HCT116 (cell line): ENCODE data around the gene MPV17L. TPM values are rescaled to one million over a fixed set of nuclear protein-coding genes. Genes with fewer than 3 reads are reported as not detected.

Experiments
- ATAC-seq: fragments of 200-7000 bp; cut with Tn5 transposase; 2 replicates; pipeline ENCODE4 v1.9.1; 2020; ENCODE audit warnings: mild to moderate bottlenecking, moderate library complexity
- BruUV-seq: library from RNA; stranded (reverse); fragments of 400-500 nt; replicated peaks from 2 replicates; lab custom pipeline; 2021; lab: Mats Ljungman, UMichigan
- CTCF ChIA-PET: fragments of 300-600 bp; sonication (Branson Sonifier 250); formaldehyde crosslinking; loops from one replicate; lab custom pipeline; 2021; ENCODE audit warnings: antibody characterized with exemption; lab: Charles Lee
- POLR2A ChIA-PET: fragments of 300-600, 350-600 bp; sonication (Branson Sonifier 250); formaldehyde crosslinking; loops from one replicate; lab custom pipeline; 2021; ENCODE audit warnings: antibody characterized with exemption; lab: Charles Lee
- RAD21 ChIA-PET, 2 experiments: fragments of 300-600 bp; sonication (Branson Sonifier 250); formaldehyde crosslinking; loops; one replicate each; lab custom pipeline; 2023; ENCODE audit warnings: low total read pairs in 2 of 2; ENCODE audit not compliant: uncharacterized antibody in 2 of 2, unreplicated experiment in 2 of 2, low non-redundant PET in 1 of 2; lab: Charles Lee
- DNase-seq: peaks from one replicate; pipeline ENCODE4 v3.0.0-alpha.2; 2010; ENCODE audit warnings: low read depth, low spot score
- H2AFZ ChIP-seq: fragments of 200-600 bp; shearing (Covaris generic), sonication (generic); 2 replicates; pipeline ENCODE4 v1.6.1; 2017; ENCODE audit warnings: low read depth, mixed run types, mixed read lengths, antibody characterized with exemption, low read length; ENCODE audit not compliant: poor library complexity, severe bottlenecking
- H3K27ac ChIP-seq: 2 replicates; pipeline ENCODE4 v1.5.1; 2012; ENCODE audit warnings: low read depth, low read length
- H3K27me3 ChIP-seq: fragments of 200-600 bp; sonication (generic); 2 replicates; pipeline ENCODE4 v1.6.1; 2016; ENCODE audit warnings: mixed run types, low read length, mixed read lengths; ENCODE audit not compliant: insufficient read depth
- H3K36me3 ChIP-seq, 2 experiments: fragments of 200-500 bp in 1 of 2; fragments of 200-600 bp in 1 of 2; sonication (Bioruptor generic) in 1 of 2; sonication (generic) in 1 of 2; 2 replicates each; pipeline versions ENCODE4 v1.5.1 to v1.6.1; 2014 to 2016; ENCODE audit warnings: low read length in 2 of 2, inconsistent platforms in 1 of 2, mixed read lengths in 1 of 2, mixed run types in 1 of 2; ENCODE audit not compliant: insufficient read depth in 2 of 2, control insufficient read depth in 1 of 2
- H3K4me1 ChIP-seq, 2 experiments: fragments of 200-600 bp in 1 of 2; sonication (generic) in 1 of 2; 2 replicates each; pipeline versions ENCODE4 v1.5.1 to v1.6.1; 2012 to 2017; ENCODE audit warnings: low read length in 2 of 2, inconsistent platforms in 1 of 2, mild to moderate bottlenecking in 1 of 2, mixed read lengths in 1 of 2, mixed run types in 1 of 2, moderate library complexity in 1 of 2; ENCODE audit not compliant: insufficient read depth in 2 of 2, control insufficient read depth in 1 of 2
- H3K4me2 ChIP-seq: fragments of 200-600 bp; sonication (generic); 2 replicates; pipeline ENCODE4 v1.6.1; 2017; ENCODE audit warnings: mixed run types, low read length, mixed read lengths
- H3K4me3 ChIP-seq, 2 experiments: fragments of 200-600 bp in 1 of 2; sonication (generic) in 1 of 2; replicated peaks in 1 of 2; 2 replicates each; pipeline ENCODE4 v1.5.1; 2011 to 2016; ENCODE audit warnings: low read length in 2 of 2, control low read depth in 1 of 2, low read depth in 1 of 2, mild to moderate bottlenecking in 1 of 2, mixed read lengths in 1 of 2, mixed run types in 1 of 2
- H3K79me2 ChIP-seq: fragments of 200-600 bp; sonication (generic); 2 replicates; pipeline ENCODE4 v1.6.1; 2017; ENCODE audit warnings: mild to moderate bottlenecking, mixed run types, low read length, moderate library complexity, mixed read lengths; ENCODE audit not compliant: insufficient read depth
- H3K9ac ChIP-seq: fragments of 200-600 bp; sonication (generic); 2 replicates; pipeline ENCODE4 v1.6.1; 2016; ENCODE audit warnings: low read length, mixed read lengths
- H3K9me2 ChIP-seq: fragments of 200-600 bp; sonication (generic), shearing (Covaris generic); 2 replicates; pipeline ENCODE4 v1.6.1; 2017; ENCODE audit warnings: mixed run types, mild to moderate bottlenecking, moderate library complexity; ENCODE audit not compliant: insufficient read depth
- H3K9me3 ChIP-seq, 2 experiments: fragments of 200-500 bp in 1 of 2; fragments of 200-600 bp in 1 of 2; sonication (Bioruptor generic) in 1 of 2; sonication (generic) in 1 of 2; 2 replicates each; pipeline ENCODE4 v1.6.1; 2014 to 2017; ENCODE audit warnings: low read length in 2 of 2, mixed read lengths in 2 of 2, inconsistent platforms in 1 of 2, low read depth in 1 of 2, mild to moderate bottlenecking in 1 of 2, mixed run types in 1 of 2, moderate library complexity in 1 of 2; ENCODE audit not compliant: control insufficient read depth in 1 of 2, insufficient read depth in 1 of 2
- H4K20me1 ChIP-seq: fragments of 200-600 bp; sonication (generic), shearing (Covaris generic); 2 replicates; pipeline ENCODE4 v1.6.1; 2017; ENCODE audit warnings: mixed run types, mild to moderate bottlenecking, moderate library complexity; ENCODE audit not compliant: insufficient read depth
- CEBPB ChIP-seq: IDR thresholded peaks from 2 replicates; pipeline ENCODE4 v1.6.1; 2012; ENCODE audit warnings: low read depth
- CTCF ChIP-seq, 3 experiments: fragments of 200-600 bp in 1 of 3; sonication (generic) in 1 of 3; IDR thresholded peaks in 2 of 3; conservative IDR thresholded peaks in 1 of 3; 2 replicates each; pipeline ENCODE4 v1.5.1; 2012 to 2017; ENCODE audit warnings: low read depth in 2 of 3, low read length in 2 of 3, antibody characterized with exemption in 1 of 3, borderline replicate concordance in 1 of 3, control low read depth in 1 of 3, mild to moderate bottlenecking in 1 of 3, mixed read lengths in 1 of 3, mixed run types in 1 of 3, moderate library complexity in 1 of 3; ENCODE audit not compliant: insufficient read depth in 1 of 3
- EGR1 ChIP-seq: IDR thresholded peaks from 2 replicates; pipeline ENCODE4 v1.6.1; 2012; ENCODE audit warnings: low read depth
- EZH2phosphoT487 ChIP-seq: fragments of 200-600 bp; IDR thresholded peaks from 2 replicates; pipeline ENCODE4 v1.6.1; 2018; ENCODE audit warnings: antibody characterized with exemption, borderline replicate concordance
- FOSL1 ChIP-seq: IDR thresholded peaks from 2 replicates; pipeline ENCODE4 v1.6.1; 2012; ENCODE audit warnings: low read depth
- JUND ChIP-seq: IDR thresholded peaks from 2 replicates; pipeline ENCODE4 v1.6.1; 2012
- MAX ChIP-seq: IDR thresholded peaks from 2 replicates; pipeline ENCODE4 v1.6.1; 2012
- POLR2A ChIP-seq: IDR thresholded peaks from 2 replicates; pipeline ENCODE4 v1.7.0; 2011; ENCODE audit warnings: borderline replicate concordance; ENCODE audit not compliant: insufficient read depth, insufficient read length; ENCODE audit errors: extremely low read depth
- RAD21 ChIP-seq: IDR thresholded peaks from 2 replicates; pipeline ENCODE4 v1.6.1; 2012; ENCODE audit warnings: low read depth, mild to moderate bottlenecking
- SRF ChIP-seq: IDR thresholded peaks from 2 replicates; pipeline ENCODE4 v1.6.1; 2012; ENCODE audit warnings: low read depth
- YY1 ChIP-seq: IDR thresholded peaks from 2 replicates; pipeline ENCODE4 v1.6.1; 2011; ENCODE audit warnings: low read length, low read depth, moderate library complexity, mild to moderate bottlenecking; ENCODE audit not compliant: insufficient replicate concordance; ENCODE audit errors: extremely low read depth
- ZBTB33 ChIP-seq: IDR thresholded peaks from 2 replicates; pipeline ENCODE4 v1.6.1; 2011; ENCODE audit warnings: mild to moderate bottlenecking, low read length, moderate library complexity; ENCODE audit not compliant: insufficient replicate concordance; ENCODE audit errors: extremely low read depth
- intact Hi-C: fragments of 100-400 bp; cut with micrococcal nuclease; formaldehyde crosslinking; loops from 2 replicates; pipeline ENCODE4 v1.10.0; 2022
- total RNA-seq: library from RNA; stranded (reverse); gene quantifications from one replicate; pipeline ENCODE4 v1.2.1, GENCODE V29; 2021; ENCODE audit not compliant: unreplicated experiment

Gene MPV17L
- total RNA-seq, 1 experiment from 2014 or later: not detected

GRCh38 chr16:15451098-15451731 lies 55.7 kb downstream of the MPV17L start:
- Histone ChIP-seq H3K4me3 (no peak overlapping the region), H3K9me3 (no peaks in the 10 kb centered on the region), H3K79me2 (0 out of 2 replicates have a peak, but pooled peaks cover 3% of the 10 kb centered on the region), H3K36me3 (no peaks in the 10 kb centered on the region; a peak in 1 of 4 replicates), H2AFZ (no peak overlapping the region), H3K9me2 (no peaks in the 10 kb centered on the region), H3K27me3 (no peaks in the 10 kb centered on the region), H3K9ac (no peak overlapping the region), H3K27ac (no peak overlapping the region), H4K20me1 (no peaks in the 10 kb centered on the region), H3K4me1 (0 out of 4 replicates have a peak, but pooled peaks cover 0 to 5% of the 10 kb centered on the region in 2 experiments), H3K4me2 (no peak overlapping the region)
- TF ChIP-seq RAD21: no peak
- TF ChIP-seq YY1: no peak
- TF ChIP-seq ZBTB33: no peak
- no peak for TF ChIP-seq CTCF (IDR thresholded peaks at IDR 0.05 in 2 of 3, conservative IDR thresholded peaks at IDR 0.05 in 1 of 3; ENCODE audit: borderline replicate concordance in 1 of 3, insufficient read depth in 1 of 3, low read depth in 2 of 3, low read length in 2 of 3)
- TF ChIP-seq FOSL1: no peak
- TF ChIP-seq JUND: no peak
- TF ChIP-seq SRF: no peak
- TF ChIP-seq CEBPB: no peak
- no peak for TF ChIP-seq POLR2A
- TF ChIP-seq EZH2phosphoT487: no peak
- TF ChIP-seq EGR1: no peak
- TF ChIP-seq MAX: no peak
- ATAC-seq (no peak), DNase-seq (no peak)
- CTCF ChIA-PET: interaction anchor here (0.6 kb wide), 1 partner anchor 70 kb away, joined by 3 read pairs; no protein-coding TSS in a partner anchor
- RAD21 ChIA-PET: no interaction called here
- intact Hi-C loops: no loop called here
- POLR2A ChIA-PET: no interaction called here
- BruUV-seq: no TSS peak
